Aorta (tissue), 5 donors: ENCODE measurements around the gene CPNE6. TPM values are rescaled to one million over a fixed set of nuclear protein-coding genes. Genes with fewer than 3 reads are reported as not detected.

Source experiments
- ATAC-seq: fragments of 200-7000 bp; cut with Tn5 transposase; one replicate; pipeline ENCODE4 v1.9.1; 2022; ENCODE audit warnings: moderate library complexity; ENCODE audit not compliant: low FRiP score
- DNase-seq, 2 donors: peaks; one replicate each; pipeline ENCODE4 v3.0.0-alpha.2; 2020
- H3K27ac ChIP-seq, 2 donors: one replicate each; pipeline ENCODE4 v1.5.1; 2013; ENCODE audit warnings: low read length in 2 of 2, mild to moderate bottlenecking in 2 of 2, moderate library complexity in 2 of 2, control low read depth in 1 of 2, inconsistent platforms in 1 of 2, low read depth in 1 of 2
- H3K27me3 ChIP-seq, 2 donors: one replicate each; pipeline ENCODE4 v1.6.1; 2013; ENCODE audit warnings: control low read depth in 1 of 2, low read length in 1 of 2, mild to moderate bottlenecking in 1 of 2, moderate library complexity in 1 of 2; ENCODE audit not compliant: insufficient read depth in 2 of 2, control insufficient read depth in 1 of 2
- H3K36me3 ChIP-seq, 2 donors: one replicate each; pipeline ENCODE4 v1.6.1; 2013; ENCODE audit warnings: control low read depth in 1 of 2, low read length in 1 of 2, mild to moderate bottlenecking in 1 of 2; ENCODE audit not compliant: insufficient read depth in 2 of 2, control insufficient read depth in 1 of 2
- H3K4me1 ChIP-seq, 2 donors: one replicate each; pipeline ENCODE4 v1.6.1; 2013; ENCODE audit warnings: low read length in 2 of 2, control low read depth in 1 of 2, mild to moderate bottlenecking in 1 of 2, moderate library complexity in 1 of 2; ENCODE audit not compliant: insufficient read depth in 2 of 2, control insufficient read depth in 1 of 2
- H3K4me3 ChIP-seq, 2 donors: one replicate each; pipeline ENCODE4 v1.5.1; 2013; ENCODE audit warnings: low read length in 2 of 2, control low read depth in 1 of 2, mild to moderate bottlenecking in 1 of 2
- H3K9me3 ChIP-seq: one replicate; pipeline ENCODE4 v1.6.1; 2013; ENCODE audit warnings: mild to moderate bottlenecking, low read length; ENCODE audit not compliant: control insufficient read depth
- WGBS, 2 donors: extraction: QIAGEN DNeasy Blood & Tissue Kit; methylation state at CpG; one replicate each; pipeline ENCODE4 v1.1.7; 2013; 5-methylcytosine and 5-hydroxymethylcytosine counted together
- intact Hi-C, 2 donors: fragments of 100-400 bp; cut with DNase I; formaldehyde crosslinking; loops; one replicate each; pipeline versions ENCODE4 v1.14.2 to v1.15.0; 2022
- polyA plus RNA-seq, 2 donors: library from polyadenylated mRNA; stranded (reverse); fragments of 200-250 nt; gene quantifications; one replicate each; pipeline ENCODE4 v1.2.3, GENCODE V29; 2013
- total RNA-seq, 2 donors: library from RNA; stranded (reverse); fragmentation: NEBNext Ultra II Directional; extraction: Animal tissue kit (Norgen Biotek cat#: 25700); gene quantifications; one replicate each; pipeline ENCODE4 v1.2.1, GENCODE V29; 2021
- donor health status: healthy with polysubstance abuse.
- donor health status: Bipolar disorder and iron deficiency.
- donor health status: DM: no; HTN: no; CAD: no.
- donor health status: DM: no; HTN: no; CAD: no.
- donor health status: DM: yes; HTN: yes; CAD: no.

Gene CPNE6
- total and polyA plus RNA-seq, 4 donors, result 0.03 to 0.99 (median 0.48) TPM

DNA sequence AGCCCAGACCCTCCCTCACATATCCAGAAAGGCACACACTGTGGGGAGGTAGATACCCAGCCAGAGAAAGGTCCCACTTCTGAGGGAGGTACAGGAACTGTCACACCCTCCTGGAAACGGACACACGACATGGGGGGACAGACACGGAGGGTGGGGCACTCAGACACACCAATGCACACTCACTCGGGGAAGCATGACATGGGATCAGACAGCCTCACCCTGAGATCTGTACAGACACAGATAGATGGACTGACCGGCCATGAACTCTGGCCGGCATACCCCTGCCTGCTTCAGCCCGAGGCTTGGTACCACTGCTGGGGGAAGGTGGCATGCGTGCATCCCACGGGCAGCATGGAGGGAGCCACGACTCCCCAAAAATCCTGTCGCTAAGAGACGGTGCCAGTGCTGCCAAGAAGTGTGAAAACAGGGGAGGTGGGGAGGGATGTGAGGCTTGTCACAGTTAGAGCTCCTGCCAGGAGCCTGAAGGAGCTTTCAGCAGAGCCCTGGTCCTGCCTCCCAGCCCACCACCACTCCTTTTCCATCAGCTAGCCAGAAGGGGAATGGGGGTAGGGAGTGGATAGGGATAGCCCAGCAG lies 571 bp downstream of the CPNE6 start:
- no peak overlapping the region for H3K4me3 ChIP-seq
- peaks cover 0 to 2% of the 10 kb centered on the region in 2 donors for H3K27me3 ChIP-seq
- 10 to 12% methylated on average over 12 of the region's 12 CpGs for WGBS, 2 donors
- intact Hi-C loops, result no loop called here
- no peaks in the 10 kb centered on the region for H3K4me1 ChIP-seq
- no peak overlapping the region for H3K27ac ChIP-seq
- H3K36me3 ChIP-seq, result no peaks in the 10 kb centered on the region
- peak; percentile 12 to 63 for DNase-seq
- ATAC-seq, result no peak
- H3K9me3 ChIP-seq, result no peaks in the 10 kb centered on the region

DNA sequence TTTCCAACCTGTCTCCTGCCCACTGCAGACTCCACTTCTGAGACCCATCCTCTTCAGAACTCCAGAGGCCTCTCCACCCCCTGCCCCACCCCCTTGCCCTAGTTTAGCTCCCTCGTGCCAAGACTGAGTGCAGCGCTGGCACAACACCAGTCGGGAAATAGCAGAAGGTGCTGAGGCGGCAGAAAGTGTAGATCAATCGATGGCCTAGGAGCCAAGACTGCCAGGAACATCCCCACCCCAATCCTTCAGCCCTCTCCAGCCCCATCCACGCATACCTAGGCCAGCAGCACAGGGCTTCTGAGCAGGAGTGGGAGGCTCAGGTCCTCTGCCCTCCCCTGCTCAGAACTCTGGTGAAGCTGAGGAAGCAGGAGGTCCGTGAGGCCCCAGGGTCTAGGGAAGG lies 1.1 kb downstream of the CPNE6 start:
- peaks cover 0 to 4% of the 10 kb centered on the region in 2 donors for H3K27me3 ChIP-seq
- ATAC-seq (no peak), DNase-seq (peak; percentile 47 to 73)
- WGBS, 2 donors, result 9 to 14% methylated on average over 7 of the region's 7 CpGs
- no peak overlapping the region for H3K4me3 ChIP-seq
- no peak overlapping the region for H3K27ac ChIP-seq
- intact Hi-C loops, result no loop called here
- no peaks in the 10 kb centered on the region for H3K9me3 ChIP-seq
- H3K4me1 ChIP-seq, result no peaks in the 10 kb centered on the region
- no peaks in the 10 kb centered on the region for H3K36me3 ChIP-seq

DNA sequence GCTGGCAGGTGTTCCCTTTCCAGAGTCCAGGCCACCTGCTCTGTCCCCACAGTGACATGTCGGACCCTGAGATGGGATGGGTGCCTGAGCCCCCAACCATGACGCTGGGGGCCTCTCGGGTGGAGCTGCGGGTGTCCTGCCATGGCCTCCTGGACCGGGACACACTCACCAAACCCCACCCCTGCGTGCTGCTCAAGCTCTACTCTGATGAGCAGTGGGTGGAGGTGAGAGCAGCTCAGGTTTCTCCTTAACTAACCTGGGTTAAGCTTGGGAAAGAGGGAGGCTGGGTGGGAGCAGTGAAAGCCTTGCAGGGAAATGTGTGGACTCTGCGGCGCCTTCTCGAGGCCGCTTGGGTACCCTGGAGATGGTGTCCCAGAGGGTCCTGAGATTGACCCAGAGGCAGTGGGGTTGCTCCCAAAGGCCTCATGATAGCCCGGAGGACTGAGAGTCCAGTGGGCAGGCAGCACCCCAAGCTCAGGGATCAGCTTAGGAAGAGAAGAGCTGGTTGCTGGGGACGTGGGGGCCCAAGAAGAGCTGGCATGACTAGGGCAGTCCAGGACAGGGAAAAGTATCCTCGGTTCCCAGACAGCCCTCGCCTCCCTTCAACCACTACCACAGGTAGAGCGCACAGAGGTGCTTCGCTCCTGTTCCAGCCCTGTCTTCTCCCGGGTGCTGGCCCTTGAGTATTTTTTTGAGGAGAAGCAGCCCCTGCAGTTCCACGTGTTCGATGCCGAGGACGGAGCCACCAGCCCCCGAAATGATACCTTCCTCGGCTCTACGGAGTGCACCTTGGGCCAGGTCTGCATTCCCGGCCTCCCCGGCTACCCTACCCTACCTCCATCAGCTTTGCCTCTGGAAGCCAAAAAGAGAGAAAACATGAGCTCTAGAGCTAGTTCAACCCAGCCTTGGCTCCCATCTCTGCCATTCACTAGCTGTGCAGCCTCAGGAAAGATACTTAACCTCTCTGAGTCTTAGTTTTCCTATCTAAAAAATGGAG lies 1.8 kb downstream of the CPNE6 start:
- intact Hi-C loops, result no loop called here

DNA sequence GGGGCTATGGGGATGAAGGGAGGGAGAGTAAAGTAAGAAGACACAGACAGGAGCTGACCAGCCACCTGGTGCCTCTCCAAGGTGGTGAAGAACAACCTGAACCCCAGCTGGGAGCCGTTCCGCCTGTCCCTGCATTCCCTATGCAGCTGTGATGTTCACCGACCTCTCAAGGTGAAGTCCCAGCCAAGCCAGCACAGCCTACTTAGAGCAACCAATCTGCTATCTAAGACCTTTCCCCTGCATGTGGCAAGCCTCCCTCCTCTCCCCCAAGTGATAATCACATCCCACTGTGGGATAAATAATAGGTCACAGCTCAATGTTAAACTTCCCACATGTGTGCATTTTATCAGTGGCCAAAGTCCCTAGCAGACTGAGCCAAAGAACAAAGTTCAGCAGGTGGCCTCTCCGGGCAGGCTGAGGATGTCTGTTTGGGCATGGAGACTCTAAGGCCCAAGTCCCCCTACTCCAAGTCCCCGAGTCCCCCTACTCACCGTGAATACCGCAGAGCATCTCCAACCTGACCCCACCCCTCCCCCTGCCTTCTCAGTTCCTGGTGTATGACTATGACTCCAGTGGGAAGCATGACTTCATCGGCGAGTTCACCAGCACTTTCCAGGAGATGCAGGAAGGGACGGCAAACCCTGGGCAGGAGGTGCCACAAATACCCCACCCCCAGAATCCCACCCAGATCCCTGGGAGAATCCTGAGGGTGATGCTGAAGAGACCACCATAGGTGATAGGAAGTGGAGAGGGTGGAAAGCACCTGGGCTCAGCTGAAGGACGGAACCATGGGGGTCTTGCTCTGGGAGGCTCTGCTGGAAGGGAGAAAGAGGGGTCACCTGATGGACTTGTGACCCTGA lies 3.5 kb downstream of the CPNE6 start:
- 85 to 87% methylated on average over 11 of the region's 11 CpGs for WGBS, 2 donors
- DNase-seq (no peak), ATAC-seq (no peak)
- Histone ChIP-seq H3K4me3 (no peak overlapping the region), H3K27ac (no peak overlapping the region), H3K27me3 (peaks cover 0 to 4% of the 10 kb centered on the region in 2 donors), H3K36me3 (no peaks in the 10 kb centered on the region), H3K4me1 (no peaks in the 10 kb centered on the region), H3K9me3 (no peaks in the 10 kb centered on the region)
- intact Hi-C loops, result no loop called here

More for the DNA sequence above, 1.8 kb downstream of the CPNE6 start:
- Histone ChIP-seq H3K4me1 (no peaks in the 10 kb centered on the region), H3K9me3 (no peaks in the 10 kb centered on the region), H3K36me3 (no peaks in the 10 kb centered on the region), H3K27ac (no peak overlapping the region), H3K27me3 (peaks cover 0 to 4% of the 10 kb centered on the region in 2 donors), H3K4me3 (no peak overlapping the region)
- peak in 1 of 2 donors; percentile 29 for DNase-seq
- no peak for ATAC-seq
- WGBS, 2 donors, result 86 to 88% methylated on average over 26 of the region's 26 CpGs

DNA sequence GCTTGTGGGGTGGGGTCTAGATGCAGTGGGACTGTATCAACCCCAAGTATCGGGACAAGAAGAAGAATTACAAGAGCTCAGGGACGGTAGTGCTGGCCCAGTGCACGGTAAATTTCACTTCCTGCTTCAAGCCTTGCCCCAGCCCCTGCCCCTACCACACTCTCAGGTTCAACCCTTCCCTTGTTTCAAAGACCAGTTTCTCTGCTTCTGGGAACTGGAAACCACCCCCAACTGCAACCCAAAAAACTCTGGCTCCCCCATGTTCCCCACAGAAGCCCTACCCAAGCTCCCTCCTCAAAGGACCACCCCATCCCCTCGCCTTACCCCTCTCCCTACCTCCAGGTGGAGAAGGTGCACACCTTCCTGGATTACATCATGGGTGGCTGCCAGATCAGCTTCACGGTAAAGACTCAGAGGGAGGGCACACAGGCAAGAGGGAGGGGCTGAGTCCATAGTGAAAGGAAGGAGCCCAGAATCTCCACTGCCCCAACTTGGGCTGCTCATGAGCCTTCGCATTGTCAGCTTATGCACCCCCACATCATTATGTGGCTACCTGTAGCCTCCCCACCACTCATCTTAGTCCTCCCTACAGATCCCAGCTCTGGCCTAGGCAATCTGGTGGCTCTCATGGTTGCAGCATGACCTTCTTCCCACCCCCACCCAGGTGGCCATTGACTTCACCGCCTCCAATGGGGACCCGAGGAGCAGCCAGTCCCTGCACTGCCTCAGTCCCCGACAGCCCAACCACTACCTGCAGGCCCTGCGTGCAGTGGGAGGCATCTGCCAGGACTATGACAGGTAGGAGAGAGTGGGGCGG lies 4.3 kb downstream of the CPNE6 start:
- Histone ChIP-seq H3K36me3 (no peaks in the 10 kb centered on the region), H3K9me3 (no peaks in the 10 kb centered on the region), H3K4me1 (no peaks in the 10 kb centered on the region), H3K27me3 (peaks cover 0 to 4% of the 10 kb centered on the region in 2 donors), H3K27ac (no peak overlapping the region), H3K4me3 (no peak overlapping the region)
- WGBS, 2 donors, result 78 to 82% methylated on average over 11 of the region's 11 CpGs
- ATAC-seq (no peak), DNase-seq (no peak)
- intact Hi-C loops, result no loop called here

DNA sequence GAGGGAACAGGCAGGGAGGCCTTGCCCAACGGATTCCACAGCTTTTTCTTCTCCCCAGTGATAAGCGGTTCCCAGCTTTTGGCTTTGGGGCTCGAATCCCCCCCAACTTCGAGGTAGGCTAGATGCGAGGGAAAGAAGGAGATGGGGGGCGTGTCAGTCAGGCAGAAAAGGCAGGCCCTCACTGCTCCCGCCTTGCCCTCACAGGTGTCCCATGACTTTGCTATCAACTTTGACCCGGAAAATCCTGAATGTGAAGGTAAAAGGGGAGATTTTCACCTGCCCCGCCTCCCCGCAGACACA lies 4.9 kb downstream of the CPNE6 start:
- ATAC-seq (no peak), DNase-seq (no peak)
- intact Hi-C loops, result no loop called here
- H3K36me3 ChIP-seq, result no peaks in the 10 kb centered on the region
- 90 to 93% methylated on average over 10 of the region's 10 CpGs for WGBS, 2 donors
- H3K9me3 ChIP-seq, result no peaks in the 10 kb centered on the region
- H3K4me3 ChIP-seq, result no peak overlapping the region
- no peaks in the 10 kb centered on the region for H3K4me1 ChIP-seq
- H3K27ac ChIP-seq, result no peak overlapping the region
- peaks cover 0 to 4% of the 10 kb centered on the region in 2 donors for H3K27me3 ChIP-seq

DNA sequence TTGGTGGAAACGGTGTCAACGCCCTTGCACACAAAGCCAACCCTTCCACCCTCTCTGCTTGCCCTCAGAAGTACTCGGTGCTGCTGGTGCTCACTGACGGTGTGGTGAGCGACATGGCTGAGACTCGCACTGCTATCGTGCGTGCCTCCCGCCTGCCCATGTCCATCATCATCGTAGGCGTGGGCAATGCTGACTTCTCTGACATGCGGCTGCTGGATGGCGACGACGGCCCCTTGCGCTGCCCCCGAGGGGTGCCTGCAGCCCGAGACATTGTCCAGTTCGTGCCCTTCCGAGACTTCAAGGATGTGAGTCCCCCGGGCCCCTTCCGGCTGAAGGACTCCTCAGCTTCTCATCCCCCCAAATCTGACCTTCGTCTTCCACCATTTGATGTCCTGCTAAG lies 5.7 kb downstream of the CPNE6 start:
- Histone ChIP-seq H3K27me3 (peaks cover 0 to 4% of the 10 kb centered on the region in 2 donors), H3K4me1 (no peaks in the 10 kb centered on the region), H3K36me3 (no peaks in the 10 kb centered on the region), H3K9me3 (no peaks in the 10 kb centered on the region), H3K27ac (no peak overlapping the region), H3K4me3 (no peak overlapping the region)
- intact Hi-C loops, result no loop called here
- no peak for DNase-seq
- WGBS, 2 donors, result 93% methylated on average over 23 of the region's 23 CpGs
- ATAC-seq, result no peak

DNA sequence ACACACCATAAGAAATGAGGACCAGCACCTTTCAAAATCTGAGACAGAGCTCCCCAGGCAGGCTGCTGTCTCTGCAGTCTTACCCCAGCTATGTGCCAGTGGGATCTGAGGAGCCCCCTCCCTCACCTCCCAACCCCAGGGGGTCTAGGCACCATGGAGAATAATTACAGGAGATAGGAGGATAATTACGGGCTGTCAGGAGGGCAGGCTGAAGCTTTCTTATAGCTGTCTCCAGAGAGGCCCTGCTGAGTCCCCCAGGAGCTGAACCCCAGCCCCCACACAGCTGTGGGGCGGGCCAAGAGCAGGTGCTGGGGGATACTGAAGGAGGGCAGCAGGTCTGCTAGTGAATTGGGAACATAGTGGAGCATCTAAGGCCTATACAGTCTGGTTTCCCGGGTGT lies 6.8 kb downstream of the CPNE6 start:
- intact Hi-C loops, result no loop called here
- Histone ChIP-seq H3K4me3 (no peak overlapping the region), H3K9me3 (no peaks in the 10 kb centered on the region), H3K27me3 (peaks cover 0 to 4% of the 10 kb centered on the region in 2 donors), H3K4me1 (no peaks in the 10 kb centered on the region), H3K27ac (no peak overlapping the region), H3K36me3 (no peaks in the 10 kb centered on the region)
- 82 to 85% methylated on average over 3 of the region's 3 CpGs for WGBS, 2 donors
- no peak for ATAC-seq
- no peak for DNase-seq
